H9 (cell line): ENCODE measurements around the gene EIF4H. TPM values are rescaled to one million over a fixed set of nuclear protein-coding genes. Genes with fewer than 3 reads are reported as not detected.

Experiments
- DNase-seq: peaks from one replicate; pipeline ENCODE4 v3.0.0-alpha.2; 2017
- H2AFZ ChIP-seq: one replicate; pipeline ENCODE4 v1.6.1; 2013; ENCODE audit warnings: mild to moderate bottlenecking, low read length, control low read depth, moderate library complexity
- H2AK5ac ChIP-seq: 2 replicates; pipeline ENCODE4 v1.6.1; 2013; ENCODE audit warnings: low read length, control low read depth, mixed read lengths; ENCODE audit not compliant: insufficient read length
- H2BK120ac ChIP-seq: one replicate; pipeline ENCODE4 v1.6.1; 2013; ENCODE audit warnings: low read depth, mild to moderate bottlenecking, low read length, control low read depth, inconsistent platforms; ENCODE audit not compliant: poor library complexity, severe bottlenecking
- H2BK12ac ChIP-seq: 2 replicates; pipeline ENCODE4 v1.6.1; 2013; ENCODE audit warnings: low read length, control low read depth, mixed read lengths, low read depth; ENCODE audit not compliant: insufficient read length
- H2BK15ac ChIP-seq: 2 replicates; pipeline ENCODE4 v1.6.1; 2013; ENCODE audit warnings: low read depth, low read length, control low read depth
- H2BK20ac ChIP-seq: one replicate; pipeline ENCODE4 v1.6.1; 2013; ENCODE audit warnings: low read depth, mild to moderate bottlenecking, low read length, control low read depth, inconsistent platforms; ENCODE audit not compliant: poor library complexity, severe bottlenecking
- H2BK5ac ChIP-seq: 2 replicates; pipeline ENCODE4 v1.6.1; 2013; ENCODE audit warnings: low read length, control low read depth, mixed read lengths; ENCODE audit not compliant: insufficient read length
- H3K14ac ChIP-seq: 2 replicates; pipeline ENCODE4 v1.6.1; 2013; ENCODE audit warnings: low read length, control low read depth; ENCODE audit not compliant: insufficient read depth
- H3K18ac ChIP-seq: 2 replicates; pipeline ENCODE4 v1.6.1; 2013; ENCODE audit warnings: low read depth, mild to moderate bottlenecking, mixed read lengths, low read length, control low read depth; ENCODE audit not compliant: insufficient read length
- H3K23ac ChIP-seq: 2 replicates; pipeline ENCODE4 v1.6.1; 2013; ENCODE audit warnings: low read length, control low read depth, mixed read lengths, low read depth; ENCODE audit not compliant: insufficient read length
- H3K23me2 ChIP-seq: 2 replicates; pipeline ENCODE4 v1.6.1; 2013; ENCODE audit warnings: low read depth, mild to moderate bottlenecking, mixed read lengths, low read length, control low read depth; ENCODE audit not compliant: insufficient read length, poor library complexity, severe bottlenecking
- H3K27ac ChIP-seq: 2 replicates; pipeline ENCODE4 v1.5.1; 2013; ENCODE audit warnings: low read length, control low read depth, mixed read lengths, low read depth; ENCODE audit not compliant: insufficient read length
- H3K27me3 ChIP-seq: 2 replicates; pipeline ENCODE4 v1.6.1; 2013; ENCODE audit warnings: low read length, control low read depth, inconsistent platforms; ENCODE audit not compliant: insufficient read depth
- H3K4ac ChIP-seq: 2 replicates; pipeline ENCODE4 v1.6.1; 2013; ENCODE audit warnings: low read depth, mild to moderate bottlenecking, control low read depth, inconsistent platforms, low read length, moderate library complexity
- H3K4me1 ChIP-seq: 2 replicates; pipeline ENCODE4 v1.6.1; 2013; ENCODE audit warnings: low read length, control low read depth, inconsistent platforms; ENCODE audit not compliant: insufficient read depth
- H3K4me2 ChIP-seq: 2 replicates; pipeline ENCODE4 v1.6.1; 2013; ENCODE audit warnings: low read length, control low read depth, mixed read lengths; ENCODE audit not compliant: insufficient read length, insufficient read depth
- H3K56ac ChIP-seq: 2 replicates; pipeline ENCODE4 v1.6.1; 2013; ENCODE audit warnings: low read depth, mild to moderate bottlenecking, mixed read lengths, low read length, control low read depth; ENCODE audit not compliant: insufficient read length
- H3K79me1 ChIP-seq: 2 replicates; pipeline ENCODE4 v1.6.1; 2013; ENCODE audit warnings: low read depth, mild to moderate bottlenecking, moderate library complexity, low read length, control low read depth, inconsistent platforms; ENCODE audit not compliant: insufficient read depth, poor library complexity, severe bottlenecking
- H3K79me2 ChIP-seq: 2 replicates; pipeline ENCODE4 v1.6.1; 2013; ENCODE audit warnings: low read length, control low read depth, inconsistent platforms; ENCODE audit not compliant: insufficient read depth
- H3K9ac ChIP-seq: 2 replicates; pipeline ENCODE4 v1.6.1; 2013; ENCODE audit warnings: low read length, control low read depth, mixed read lengths; ENCODE audit not compliant: insufficient read length; ENCODE audit errors: extremely low read depth
- H3K9me3 ChIP-seq: one replicate; pipeline ENCODE4 v1.6.1; 2013; ENCODE audit warnings: low read depth, low read length, inconsistent platforms; ENCODE audit not compliant: control insufficient read depth
- H3T11ph ChIP-seq: one replicate; pipeline ENCODE4 v1.6.1; 2013; ENCODE audit warnings: mild to moderate bottlenecking, low read length, control low read depth, inconsistent platforms
- H4K20me1 ChIP-seq: one replicate; pipeline ENCODE4 v1.6.1; 2013; ENCODE audit not compliant: control insufficient read depth, insufficient read length, insufficient read depth
- H4K5ac ChIP-seq: 2 replicates; pipeline ENCODE4 v1.6.1; 2013; ENCODE audit warnings: low read depth, mild to moderate bottlenecking, mixed read lengths, low read length, control low read depth; ENCODE audit not compliant: insufficient read length
- H4K8ac ChIP-seq: replicated peaks from 2 replicates; pipeline ENCODE4 v1.6.1; 2013; ENCODE audit warnings: low read length, control low read depth, mixed read lengths, low read depth; ENCODE audit not compliant: insufficient read length
- H4K91ac ChIP-seq: 2 replicates; pipeline ENCODE4 v1.6.1; 2013; ENCODE audit warnings: low read depth, mild to moderate bottlenecking, moderate library complexity, mixed read lengths, low read length, control low read depth; ENCODE audit not compliant: insufficient read length
- H3K27ac Mint-ChIP-seq, 3 experiments: 2 replicates in 2 of 3; 3 replicates in 1 of 3; pipeline ENCODE4 v1.8.0; 2020 to 2021; ENCODE audit warnings: mixed read lengths in 3 of 3, mild to moderate bottlenecking in 1 of 3, moderate library complexity in 1 of 3
- H3K27me3 Mint-ChIP-seq: 2 replicates; pipeline ENCODE4 v1.8.0; 2021; ENCODE audit warnings: low read depth, mild to moderate bottlenecking, moderate library complexity, mixed read lengths
- H3K36me3 Mint-ChIP-seq, 3 experiments: 2 replicates in 2 of 3; 3 replicates in 1 of 3; pipeline ENCODE4 v1.8.0; 2020 to 2021; ENCODE audit warnings: low read depth in 3 of 3, mixed read lengths in 3 of 3; ENCODE audit not compliant: insufficient read depth in 1 of 3
- H3K4me1 Mint-ChIP-seq, 2 experiments: 2 replicates each; pipeline ENCODE4 v1.8.0; 2020; ENCODE audit warnings: mixed read lengths in 2 of 2
- H3K4me3 Mint-ChIP-seq, 2 experiments: 2 replicates in 1 of 2; 3 replicates in 1 of 2; pipeline ENCODE4 v1.8.0; 2020 to 2021; ENCODE audit warnings: mild to moderate bottlenecking in 2 of 2, mixed read lengths in 2 of 2, moderate library complexity in 1 of 2
- H3K9me3 Mint-ChIP-seq, 2 experiments: 2 replicates in 1 of 2; 3 replicates in 1 of 2; pipeline ENCODE4 v1.8.0; 2020; ENCODE audit warnings: mild to moderate bottlenecking in 2 of 2, mixed read lengths in 2 of 2, moderate library complexity in 1 of 2
- WGBS: extraction: QIAGEN DNeasy Blood & Tissue Kit; methylation state at CpG from one replicate; pipeline ENCODE4 v1.1.7; 2013; ENCODE audit warnings: missing lambda C conversion rate, low lambda C conversion rate, mixed read lengths; ENCODE audit not compliant: insufficient read length; ENCODE audit errors: extremely low coverage; 5-methylcytosine and 5-hydroxymethylcytosine counted together
- total RNA-seq: library from RNA; stranded (reverse); gene quantifications from 2 replicates; pipeline ENCODE4 v1.2.1, GENCODE V29; 2021
- TF ChIP-seq, protein P1 (sequence below): fragments of 200-600 bp; sonication (generic); conservative IDR thresholded peaks from 3 replicates; pipeline ENCODE4 v1.8.0; 2021; ENCODE audit warnings: antibody characterized with exemption, mild to moderate bottlenecking

EIF4H gene
- total RNA-seq, 1 experiment from 2014 or later = 363 TPM

DNA sequence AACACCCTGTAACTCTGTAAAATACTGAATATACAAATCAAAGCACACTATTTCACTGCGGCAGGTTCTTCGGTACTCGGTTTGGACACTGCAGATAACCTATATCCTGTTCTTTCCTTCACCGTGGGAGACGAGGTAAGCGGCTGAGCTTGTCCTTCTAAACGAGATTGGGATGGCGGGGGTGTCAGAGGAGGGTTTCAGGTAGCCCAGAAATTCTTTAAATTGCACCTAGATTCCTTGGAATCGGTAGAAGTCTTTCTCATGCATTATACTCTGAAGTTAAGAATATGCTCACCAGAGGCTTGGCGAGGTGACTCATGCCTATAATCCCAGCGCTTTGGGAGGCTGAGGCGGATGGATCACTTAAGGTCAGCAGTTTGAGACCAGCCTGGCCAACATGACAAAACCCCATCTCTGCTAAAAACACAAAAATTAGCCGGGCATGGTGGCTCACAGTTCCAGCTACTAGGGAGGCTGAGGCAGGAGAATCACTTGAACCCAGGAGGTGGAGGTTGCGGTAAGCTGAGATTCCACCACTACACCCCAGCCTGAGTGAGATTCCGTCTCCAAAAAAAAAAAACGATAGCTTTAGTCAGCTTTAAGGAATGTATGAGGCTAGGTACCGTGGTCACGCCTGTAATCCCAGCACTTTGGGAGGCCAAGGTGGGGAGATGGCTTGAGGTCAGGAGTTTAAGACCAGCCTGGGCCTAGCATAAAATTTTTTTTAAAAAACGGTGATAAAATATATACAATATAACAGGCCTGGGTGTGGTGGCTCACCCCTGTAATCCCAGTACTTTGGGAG lies 25.6 kb downstream of the EIF4H start:
- Histone ChIP-seq H3K27me3 (no peaks in the 10 kb centered on the region), H3T11ph (no peak overlapping the region), H3K9me3 (no peaks in the 10 kb centered on the region), H2AFZ (no peak overlapping the region), H2BK5ac (no peak overlapping the region), H3K23me2 (peaks cover 2% of the 10 kb centered on the region), H3K79me2 (no peaks in the 10 kb centered on the region), H3K56ac (no peak overlapping the region), H2BK20ac (no peak overlapping the region), H2BK120ac (no peak overlapping the region), H3K27ac (no peak overlapping the region), H3K23ac (no peak overlapping the region), H3K14ac (no peak overlapping the region), H3K79me1 (no peaks in the 10 kb centered on the region), H4K20me1 (peaks cover 3% of the 10 kb centered on the region), H4K8ac (no peak overlapping the region), H4K5ac (no peak overlapping the region), H3K18ac (no peak overlapping the region), H2BK15ac (no peak overlapping the region), H4K91ac (no peak overlapping the region), H2BK12ac (no peak overlapping the region), H3K4ac (no peak overlapping the region), H3K4me1 (no peaks in the 10 kb centered on the region), H3K9ac (no peak overlapping the region), H3K4me2 (no peak overlapping the region), H2AK5ac (no peak overlapping the region)
- DNase-seq = peak; percentile 46
- Mint-ChIP-seq H3K27ac (peak overlapping the region; percentile 1 to 85 (median 72); a peak in 5 of 7 replicates), H3K9me3 (no peaks in the 10 kb centered on the region), H3K36me3 (peaks cover 11 to 31% (median 24%) of the 10 kb centered on the region in 3 experiments; a peak in 6 of 7 replicates), H3K27me3 (no peaks in the 10 kb centered on the region), H3K4me3 (no peak overlapping the region), H3K4me1 (peaks cover 3 to 4% of the 10 kb centered on the region in 2 experiments)
- TF ChIP-seq, protein P1, sequence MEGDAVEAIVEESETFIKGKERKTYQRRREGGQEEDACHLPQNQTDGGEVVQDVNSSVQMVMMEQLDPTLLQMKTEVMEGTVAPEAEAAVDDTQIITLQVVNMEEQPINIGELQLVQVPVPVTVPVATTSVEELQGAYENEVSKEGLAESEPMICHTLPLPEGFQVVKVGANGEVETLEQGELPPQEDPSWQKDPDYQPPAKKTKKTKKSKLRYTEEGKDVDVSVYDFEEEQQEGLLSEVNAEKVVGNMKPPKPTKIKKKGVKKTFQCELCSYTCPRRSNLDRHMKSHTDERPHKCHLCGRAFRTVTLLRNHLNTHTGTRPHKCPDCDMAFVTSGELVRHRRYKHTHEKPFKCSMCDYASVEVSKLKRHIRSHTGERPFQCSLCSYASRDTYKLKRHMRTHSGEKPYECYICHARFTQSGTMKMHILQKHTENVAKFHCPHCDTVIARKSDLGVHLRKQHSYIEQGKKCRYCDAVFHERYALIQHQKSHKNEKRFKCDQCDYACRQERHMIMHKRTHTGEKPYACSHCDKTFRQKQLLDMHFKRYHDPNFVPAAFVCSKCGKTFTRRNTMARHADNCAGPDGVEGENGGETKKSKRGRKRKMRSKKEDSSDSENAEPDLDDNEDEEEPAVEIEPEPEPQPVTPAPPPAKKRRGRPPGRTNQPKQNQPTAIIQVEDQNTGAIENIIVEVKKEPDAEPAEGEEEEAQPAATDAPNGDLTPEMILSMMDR = no peak
- WGBS = no CpG with 5 or more reads among the region's 19 CpGs
